ENCODE results near the gene ERC2. TPM values are rescaled to one million over a fixed set of nuclear protein-coding genes. Genes with fewer than 3 reads are reported as not detected.
A peak's percentile ranks its signal among the peaks of the same experiment; 100 is the strongest.

ERC2 gene
- total RNA-seq, 3 donors from 2014 or later (not counting 1 experiment from before 2014, with no cell fraction given), result not detected

GRCh38 chr3:56303487-56303886 lies 164.8 kb downstream of the ERC2 start:
- Mint-ChIP-seq H3K27me3 (ENCODE audit: low read depth in 2 of 2) (peaks cover 0 to 3% of the 10 kb centered on the region in 2 donors), H3K27ac (no peak overlapping the region), H3K4me1 (no peaks in the 10 kb centered on the region), H3K9me3 (no peaks in the 10 kb centered on the region), H3K36me3 (no peaks in the 10 kb centered on the region), H3K4me3 (no peak overlapping the region)
- Histone ChIP-seq H3K4me1 (ENCODE audit: control insufficient read depth, insufficient read depth, low read length) (no peaks in the 10 kb centered on the region), H3K27me3 (ENCODE audit: control insufficient read depth, insufficient read depth, low read length) (no peaks in the 10 kb centered on the region), H3K9me3 (ENCODE audit: control insufficient read depth, insufficient read depth, low read length) (no peaks in the 10 kb centered on the region), H3K27ac (ENCODE audit: low read length) (no peak overlapping the region), H3K4me3 (ENCODE audit: low read length) (no peak overlapping the region), H3K36me3 (ENCODE audit: control insufficient read depth, insufficient read depth, low read length) (no peaks in the 10 kb centered on the region)
- intact Hi-C loops (cut with micrococcal nuclease), result no loop called here
- no peak for TF ChIP-seq CTCF (IDR thresholded peaks at IDR 0.05)
- ATAC-seq (no peak), DNase-seq (peak in 1 of 2 donors; percentile 9)
- 29% methylated on average over 4 of the region's 5 CpGs for WGBS (ENCODE audit: insufficient coverage)

GRCh38 chr3:56302417-56302816 lies 165.8 kb downstream of the ERC2 start:
- intact Hi-C loops (cut with micrococcal nuclease), result no loop called here

GRCh38 chr3:56297281-56297840 lies 170.9 kb downstream of the ERC2 start:
- Mint-ChIP-seq H3K4me1 (no peaks in the 10 kb centered on the region), H3K36me3 (no peaks in the 10 kb centered on the region), H3K9me3 (no peaks in the 10 kb centered on the region), H3K27me3 (ENCODE audit: low read depth in 2 of 2) (peaks cover 4 to 14% of the 10 kb centered on the region in 2 donors), H3K27ac (no peak overlapping the region), H3K4me3 (no peak overlapping the region)
- Histone ChIP-seq H3K27ac (ENCODE audit: low read length) (no peak overlapping the region), H3K27me3 (ENCODE audit: control insufficient read depth, insufficient read depth, low read length) (no peaks in the 10 kb centered on the region), H3K36me3 (ENCODE audit: control insufficient read depth, insufficient read depth, low read length) (no peaks in the 10 kb centered on the region), H3K4me1 (ENCODE audit: control insufficient read depth, insufficient read depth, low read length) (no peaks in the 10 kb centered on the region), H3K4me3 (ENCODE audit: low read length) (no peak overlapping the region), H3K9me3 (ENCODE audit: control insufficient read depth, insufficient read depth, low read length) (no peaks in the 10 kb centered on the region)
- no peak for TF ChIP-seq CTCF (IDR thresholded peaks at IDR 0.05)
- WGBS (ENCODE audit: insufficient coverage), result 83% methylated on average over 2 of the region's 3 CpGs
- DNase-seq (no peak), ATAC-seq (no peak)
- intact Hi-C loops (cut with micrococcal nuclease), result no loop called here

More at GRCh38 chr3:56302417-56302816, 165.8 kb downstream of the ERC2 start:
- DNase-seq, result no peak
- 63% methylated on average over 2 of the region's 2 CpGs for WGBS (ENCODE audit: insufficient coverage)
- no peaks in the 10 kb centered on the region for H3K4me1 Mint-ChIP-seq
- H3K9me3 Mint-ChIP-seq, result no peaks in the 10 kb centered on the region
- Histone ChIP-seq H3K27me3 (ENCODE audit: control insufficient read depth, insufficient read depth, low read length) (no peaks in the 10 kb centered on the region), H3K27ac (ENCODE audit: low read length) (no peak overlapping the region), H3K36me3 (ENCODE audit: control insufficient read depth, insufficient read depth, low read length) (no peaks in the 10 kb centered on the region), H3K4me3 (ENCODE audit: low read length) (no peak overlapping the region), H3K4me1 (ENCODE audit: control insufficient read depth, insufficient read depth, low read length) (no peaks in the 10 kb centered on the region), H3K9me3 (ENCODE audit: control insufficient read depth, insufficient read depth, low read length) (no peaks in the 10 kb centered on the region)
- ATAC-seq, result no peak
- H3K27me3 Mint-ChIP-seq (ENCODE audit: low read depth in 2 of 2), result peaks cover 0 to 3% of the 10 kb centered on the region in 2 donors
- H3K4me3 Mint-ChIP-seq, result no peak overlapping the region
- H3K27ac Mint-ChIP-seq, result no peak overlapping the region
- TF ChIP-seq CTCF (IDR thresholded peaks at IDR 0.05), result no peak
- no peaks in the 10 kb centered on the region for H3K36me3 Mint-ChIP-seq

GRCh38 chr3:56296361-56296760 lies 171.9 kb downstream of the ERC2 start:
- no peaks in the 10 kb centered on the region for H3K9me3 Mint-ChIP-seq
- no peak for TF ChIP-seq CTCF (IDR thresholded peaks at IDR 0.05)
- ATAC-seq, result no peak
- H3K4me1 Mint-ChIP-seq, result no peaks in the 10 kb centered on the region
- peaks cover 4 to 14% of the 10 kb centered on the region in 2 donors for H3K27me3 Mint-ChIP-seq (ENCODE audit: low read depth in 2 of 2)
- no peaks in the 10 kb centered on the region for H3K36me3 ChIP-seq (ENCODE audit: control insufficient read depth, insufficient read depth, low read length)
- H3K27me3 ChIP-seq (ENCODE audit: control insufficient read depth, insufficient read depth, low read length), result no peaks in the 10 kb centered on the region
- no peak overlapping the region for H3K4me3 Mint-ChIP-seq
- H3K9me3 ChIP-seq (ENCODE audit: control insufficient read depth, insufficient read depth, low read length), result no peaks in the 10 kb centered on the region
- no peaks in the 10 kb centered on the region for H3K4me1 ChIP-seq (ENCODE audit: control insufficient read depth, insufficient read depth, low read length)
- no peaks in the 10 kb centered on the region for H3K36me3 Mint-ChIP-seq
- H3K27ac Mint-ChIP-seq, result no peak overlapping the region
- WGBS (ENCODE audit: insufficient coverage), result 91% methylated on average over 5 of the region's 5 CpGs
- intact Hi-C loops (cut with micrococcal nuclease), result no loop called here
- DNase-seq, result no peak
- no peak overlapping the region for H3K27ac ChIP-seq (ENCODE audit: low read length)
- no peak overlapping the region for H3K4me3 ChIP-seq (ENCODE audit: low read length)

Data from natural killer cell (primary cell).